ENCODE data around the gene PLA2G10.

The PLA2G10 gene

DNA sequence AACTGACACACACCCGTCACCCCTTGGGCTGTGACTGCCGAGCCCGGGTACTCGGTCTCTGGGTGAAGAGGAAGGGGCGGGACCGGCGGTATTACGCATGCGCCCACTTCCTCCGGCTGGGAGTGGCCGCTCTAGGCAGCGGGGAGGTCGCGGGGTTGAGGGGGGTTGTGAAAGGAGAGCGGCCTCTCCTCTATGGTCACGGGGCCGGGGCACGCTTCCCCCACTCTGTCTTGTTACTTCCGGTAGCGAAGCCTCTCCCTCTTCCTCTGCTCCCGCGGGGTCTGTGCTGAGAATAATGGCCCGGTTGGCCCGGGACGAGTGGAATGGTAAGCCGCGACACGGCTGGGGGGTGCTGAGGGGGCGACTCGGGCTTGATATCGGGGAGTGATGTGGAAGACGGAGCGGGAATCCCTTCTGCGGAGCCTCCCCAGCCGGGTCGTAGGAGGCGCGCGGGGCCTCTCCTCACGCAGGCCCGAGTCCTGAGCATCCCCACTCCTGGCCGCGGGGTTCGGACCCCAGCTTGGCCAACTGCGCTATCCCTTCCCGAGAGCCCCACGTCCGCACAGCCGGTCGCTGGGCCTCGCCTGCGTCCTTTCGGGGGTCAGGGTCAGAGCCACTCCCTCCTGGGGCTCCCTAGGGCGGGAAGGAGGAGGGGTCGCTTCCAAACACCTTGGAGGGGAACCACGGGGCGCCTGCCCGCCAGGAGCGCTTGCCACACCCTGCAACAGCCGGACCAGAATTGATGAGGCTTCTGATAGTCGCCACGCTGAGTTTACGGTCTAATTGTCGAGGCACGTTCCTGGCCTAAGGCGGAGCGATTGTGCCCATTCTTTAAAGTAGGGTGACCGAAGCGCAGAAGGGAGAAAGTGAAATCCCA is 61.2 kb downstream of the PLA2G10 start, which contains the start of gene BFAR (continued):
- TF ChIP-seq ZXDB (tag by site-specific recombination; IDR thresholded peaks at IDR 0.05) (no peak; the same call in 1 of the 2 replicates), ZNF580 (tag by site-specific recombination; IDR thresholded peaks at IDR 0.05) (peak; percentile 84), ZNF16 (tag by site-specific recombination; IDR thresholded peaks at IDR 0.05; ENCODE audit: low read depth) (no peak), HOXC10 (CRISPR knock-in tag; IDR thresholded peaks at IDR 0.05) (no peak), ZNF146 (tag by site-specific recombination; IDR thresholded peaks at IDR 0.05) (no peak), ZNF558 (tag by site-specific recombination; IDR thresholded peaks at IDR 0.05) (no peak), KLF7 (tag by site-specific recombination; IDR thresholded peaks at IDR 0.05; ENCODE audit: borderline replicate concordance) (peak; percentile 46; the same call in 1 of the 2 replicates), SCRT1 (tag by site-specific recombination; IDR thresholded peaks at IDR 0.05; ENCODE audit: borderline replicate concordance) (no peak), ZNF596 (tag by site-specific recombination; IDR thresholded peaks at IDR 0.05) (no peak), ZNF610 (tag by site-specific recombination; IDR thresholded peaks at IDR 0.05; ENCODE audit: borderline replicate concordance) (peak; percentile 11; the same call in 1 of the 2 replicates), ZSCAN16 (tag by site-specific recombination; IDR thresholded peaks at IDR 0.05) (no peak), ZNF112 (tag by site-specific recombination; IDR thresholded peaks at IDR 0.05) (no peak), ZNF423 (tag by site-specific recombination; IDR thresholded peaks at IDR 0.05) (peak; percentile 28; the same call in 1 of the 2 replicates), ZNF391 (tag by site-specific recombination; IDR thresholded peaks at IDR 0.05; ENCODE audit: borderline replicate concordance, low read depth) (0 out of 2 replicates have a peak, but pooled peaks have one; percentile 32), KLF10 (tag by site-specific recombination; IDR thresholded peaks at IDR 0.05) (no peak; the same call in none of the 2 replicates), ZNF776 (tag by site-specific recombination; IDR thresholded peaks at IDR 0.05; ENCODE audit: borderline replicate concordance) (no peak), SP2 (tag by site-specific recombination; IDR thresholded peaks at IDR 0.05) (peak; percentile 92), ZNF324 (tag by site-specific recombination; IDR thresholded peaks at IDR 0.05) (0 out of 2 replicates have a peak, but pooled peaks have one; percentile 20), ZNF24 (tag by site-specific recombination; IDR thresholded peaks at IDR 0.05) (no peak), PATZ1 (tag by site-specific recombination; IDR thresholded peaks at IDR 0.05) (peak; percentile 80), SP3 (tag by site-specific recombination; IDR thresholded peaks at IDR 0.05) (peak; percentile 69), TRIM28 (IDR thresholded peaks at IDR 0.05; ENCODE audit: borderline replicate concordance, low read length) (no peak), ZNF169 (tag by site-specific recombination; IDR thresholded peaks at IDR 0.05) (no peak), ZBTB26 (tag by site-specific recombination; optimal IDR thresholded peaks at IDR 0.05) (peak; percentile 63), HOXA7 (CRISPR knock-in tag; IDR thresholded peaks at IDR 0.05; ENCODE audit: borderline replicate concordance) (no peak), ZNF549 (tag by site-specific recombination; IDR thresholded peaks at IDR 0.05) (no peak)
- TF ChIP-seq, protein P1, sequence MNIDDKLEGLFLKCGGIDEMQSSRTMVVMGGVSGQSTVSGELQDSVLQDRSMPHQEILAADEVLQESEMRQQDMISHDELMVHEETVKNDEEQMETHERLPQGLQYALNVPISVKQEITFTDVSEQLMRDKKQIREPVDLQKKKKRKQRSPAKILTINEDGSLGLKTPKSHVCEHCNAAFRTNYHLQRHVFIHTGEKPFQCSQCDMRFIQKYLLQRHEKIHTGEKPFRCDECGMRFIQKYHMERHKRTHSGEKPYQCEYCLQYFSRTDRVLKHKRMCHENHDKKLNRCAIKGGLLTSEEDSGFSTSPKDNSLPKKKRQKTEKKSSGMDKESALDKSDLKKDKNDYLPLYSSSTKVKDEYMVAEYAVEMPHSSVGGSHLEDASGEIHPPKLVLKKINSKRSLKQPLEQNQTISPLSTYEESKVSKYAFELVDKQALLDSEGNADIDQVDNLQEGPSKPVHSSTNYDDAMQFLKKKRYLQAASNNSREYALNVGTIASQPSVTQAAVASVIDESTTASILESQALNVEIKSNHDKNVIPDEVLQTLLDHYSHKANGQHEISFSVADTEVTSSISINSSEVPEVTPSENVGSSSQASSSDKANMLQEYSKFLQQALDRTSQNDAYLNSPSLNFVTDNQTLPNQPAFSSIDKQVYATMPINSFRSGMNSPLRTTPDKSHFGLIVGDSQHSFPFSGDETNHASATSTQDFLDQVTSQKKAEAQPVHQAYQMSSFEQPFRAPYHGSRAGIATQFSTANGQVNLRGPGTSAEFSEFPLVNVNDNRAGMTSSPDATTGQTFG (tag by site-specific recombination; IDR thresholded peaks at IDR 0.05; ENCODE audit: borderline replicate concordance) = no peak
- TF ChIP-seq, protein P2, sequence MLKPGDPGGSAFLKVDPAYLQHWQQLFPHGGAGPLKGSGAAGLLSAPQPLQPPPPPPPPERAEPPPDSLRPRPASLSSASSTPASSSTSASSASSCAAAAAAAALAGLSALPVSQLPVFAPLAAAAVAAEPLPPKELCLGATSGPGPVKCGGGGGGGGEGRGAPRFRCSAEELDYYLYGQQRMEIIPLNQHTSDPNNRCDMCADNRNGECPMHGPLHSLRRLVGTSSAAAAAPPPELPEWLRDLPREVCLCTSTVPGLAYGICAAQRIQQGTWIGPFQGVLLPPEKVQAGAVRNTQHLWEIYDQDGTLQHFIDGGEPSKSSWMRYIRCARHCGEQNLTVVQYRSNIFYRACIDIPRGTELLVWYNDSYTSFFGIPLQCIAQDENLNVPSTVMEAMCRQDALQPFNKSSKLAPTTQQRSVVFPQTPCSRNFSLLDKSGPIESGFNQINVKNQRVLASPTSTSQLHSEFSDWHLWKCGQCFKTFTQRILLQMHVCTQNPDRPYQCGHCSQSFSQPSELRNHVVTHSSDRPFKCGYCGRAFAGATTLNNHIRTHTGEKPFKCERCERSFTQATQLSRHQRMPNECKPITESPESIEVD (tag by site-specific recombination; IDR thresholded peaks at IDR 0.05) = no peak
- TF ChIP-seq, protein P3, sequence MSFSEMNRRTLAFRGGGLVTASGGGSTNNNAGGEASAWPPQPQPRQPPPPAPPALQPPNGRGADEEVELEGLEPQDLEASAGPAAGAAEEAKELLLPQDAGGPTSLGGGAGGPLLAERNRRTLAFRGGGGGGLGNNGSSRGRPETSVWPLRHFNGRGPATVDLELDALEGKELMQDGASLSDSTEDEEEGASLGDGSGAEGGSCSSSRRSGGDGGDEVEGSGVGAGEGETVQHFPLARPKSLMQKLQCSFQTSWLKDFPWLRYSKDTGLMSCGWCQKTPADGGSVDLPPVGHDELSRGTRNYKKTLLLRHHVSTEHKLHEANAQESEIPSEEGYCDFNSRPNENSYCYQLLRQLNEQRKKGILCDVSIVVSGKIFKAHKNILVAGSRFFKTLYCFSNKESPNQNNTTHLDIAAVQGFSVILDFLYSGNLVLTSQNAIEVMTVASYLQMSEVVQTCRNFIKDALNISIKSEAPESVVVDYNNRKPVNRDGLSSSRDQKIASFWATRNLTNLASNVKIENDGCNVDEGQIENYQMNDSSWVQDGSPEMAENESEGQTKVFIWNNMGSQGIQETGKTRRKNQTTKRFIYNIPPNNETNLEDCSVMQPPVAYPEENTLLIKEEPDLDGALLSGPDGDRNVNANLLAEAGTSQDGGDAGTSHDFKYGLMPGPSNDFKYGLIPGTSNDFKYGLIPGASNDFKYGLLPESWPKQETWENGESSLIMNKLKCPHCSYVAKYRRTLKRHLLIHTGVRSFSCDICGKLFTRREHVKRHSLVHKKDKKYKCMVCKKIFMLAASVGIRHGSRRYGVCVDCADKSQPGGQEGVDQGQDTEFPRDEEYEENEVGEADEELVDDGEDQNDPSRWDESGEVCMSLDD (tag by site-specific recombination; IDR thresholded peaks at IDR 0.05) = peak; percentile 71; the same call in 1 of the 2 replicates

Data from HEK293 (cell line).